Epithelial cell of esophagus (primary cell): ENCODE results near the gene CRNKL1.

Experiments used
- DNase-seq: peaks from one replicate; pipeline ENCODE4 v3.0.0; 2010; ENCODE audit warnings: low read depth
- H3K4me3 ChIP-seq: 2 replicates; pipeline ENCODE4 v1.5.1; 2011; ENCODE audit warnings: mild to moderate bottlenecking, low read length, control low read depth
- TF ChIP-seq, protein P1 (sequence below): IDR thresholded peaks from 2 replicates; pipeline ENCODE4 v1.5.1; 2011; ENCODE audit warnings: low read depth, mild to moderate bottlenecking, low read length, control low read depth, inconsistent platforms; ENCODE audit not compliant: insufficient read depth; ENCODE audit errors: missing control alignments

The CRNKL1 gene

DNA sequence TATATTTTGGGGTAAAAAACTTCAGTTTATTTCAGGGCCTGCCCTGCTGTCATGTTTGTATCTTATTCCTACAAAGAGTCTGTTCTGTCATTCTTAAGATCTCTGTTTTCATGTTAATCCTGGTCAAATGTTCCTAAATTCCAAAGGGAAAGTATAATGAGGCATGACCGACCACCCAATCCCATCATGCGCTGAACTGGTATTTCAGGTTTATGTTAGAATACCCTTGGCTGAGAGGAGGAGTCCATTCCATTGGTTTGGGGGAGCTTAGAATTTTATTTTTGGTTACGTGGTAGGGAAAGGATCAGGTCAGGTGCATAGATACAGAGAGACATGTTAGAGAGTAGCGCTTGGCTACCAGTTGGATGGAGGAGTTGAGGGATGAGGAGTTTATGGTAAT is 25.8 kb upstream of the CRNKL1 start:
- H3K4me3 ChIP-seq: no peak overlapping the region
- TF ChIP-seq, protein P1, sequence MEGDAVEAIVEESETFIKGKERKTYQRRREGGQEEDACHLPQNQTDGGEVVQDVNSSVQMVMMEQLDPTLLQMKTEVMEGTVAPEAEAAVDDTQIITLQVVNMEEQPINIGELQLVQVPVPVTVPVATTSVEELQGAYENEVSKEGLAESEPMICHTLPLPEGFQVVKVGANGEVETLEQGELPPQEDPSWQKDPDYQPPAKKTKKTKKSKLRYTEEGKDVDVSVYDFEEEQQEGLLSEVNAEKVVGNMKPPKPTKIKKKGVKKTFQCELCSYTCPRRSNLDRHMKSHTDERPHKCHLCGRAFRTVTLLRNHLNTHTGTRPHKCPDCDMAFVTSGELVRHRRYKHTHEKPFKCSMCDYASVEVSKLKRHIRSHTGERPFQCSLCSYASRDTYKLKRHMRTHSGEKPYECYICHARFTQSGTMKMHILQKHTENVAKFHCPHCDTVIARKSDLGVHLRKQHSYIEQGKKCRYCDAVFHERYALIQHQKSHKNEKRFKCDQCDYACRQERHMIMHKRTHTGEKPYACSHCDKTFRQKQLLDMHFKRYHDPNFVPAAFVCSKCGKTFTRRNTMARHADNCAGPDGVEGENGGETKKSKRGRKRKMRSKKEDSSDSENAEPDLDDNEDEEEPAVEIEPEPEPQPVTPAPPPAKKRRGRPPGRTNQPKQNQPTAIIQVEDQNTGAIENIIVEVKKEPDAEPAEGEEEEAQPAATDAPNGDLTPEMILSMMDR: no peak
- DNase-seq: no peak

DNA sequence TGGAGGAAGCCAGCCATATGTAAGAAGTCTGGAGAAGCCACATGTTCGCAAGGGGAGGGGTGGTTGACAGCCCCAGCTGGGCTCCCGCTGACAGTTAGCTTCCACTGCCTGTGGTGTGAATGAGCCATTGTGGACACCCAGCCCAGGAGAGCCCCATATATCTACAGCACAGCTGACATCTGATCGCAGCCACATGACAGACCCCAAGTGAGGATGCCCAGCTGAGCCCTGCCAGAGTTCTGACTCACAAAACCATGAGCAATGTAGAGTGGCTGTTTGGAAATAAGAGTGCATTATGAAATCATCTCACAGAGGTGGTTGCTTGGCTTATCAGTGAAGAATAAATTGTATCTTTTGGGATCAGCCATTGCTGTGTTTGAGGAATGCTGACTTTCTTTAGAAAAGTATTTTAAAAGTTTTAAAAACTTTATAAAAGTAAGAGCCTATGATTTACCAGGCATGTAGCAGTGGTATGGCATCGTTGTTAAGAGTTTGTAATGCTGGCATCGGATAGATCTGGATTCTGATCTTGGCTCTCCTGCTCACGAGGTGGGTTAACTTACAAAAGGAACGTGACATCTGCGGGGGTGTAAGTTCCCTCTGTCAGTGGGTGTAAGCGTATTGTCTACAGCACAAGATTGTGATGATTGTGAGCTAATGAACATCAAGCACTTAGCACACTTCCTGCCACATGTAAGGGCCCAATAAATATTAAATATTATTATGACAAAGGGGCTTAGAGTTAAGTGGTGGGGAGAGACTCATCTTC is 24.2 kb upstream of the CRNKL1 start:
- TF ChIP-seq, protein P1: no peak
- H3K4me3 ChIP-seq: no peak overlapping the region
- DNase-seq: peak; percentile 71

DNA sequence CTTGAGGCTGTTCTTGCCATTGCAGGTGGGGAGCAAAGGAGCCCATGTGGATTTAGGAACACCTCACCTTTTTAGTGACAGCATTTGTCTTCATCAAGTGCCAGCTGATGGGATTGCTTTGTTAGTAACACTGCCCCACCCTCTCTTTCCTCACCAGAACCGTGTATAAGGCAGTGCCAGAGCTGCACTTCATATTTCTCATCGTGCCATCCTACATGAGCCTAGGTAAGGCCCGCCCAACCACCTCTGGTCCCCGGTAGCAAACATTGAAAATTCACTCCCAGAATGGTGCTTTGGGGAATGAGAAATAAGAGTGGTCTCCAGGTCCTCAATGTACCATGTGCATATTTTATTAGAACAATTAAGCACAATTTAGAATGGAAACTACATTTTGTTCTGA is 22.8 kb upstream of the CRNKL1 start:
- TF ChIP-seq, protein P1: no peak
- DNase-seq: no peak
- H3K4me3 ChIP-seq: no peak overlapping the region

DNA sequence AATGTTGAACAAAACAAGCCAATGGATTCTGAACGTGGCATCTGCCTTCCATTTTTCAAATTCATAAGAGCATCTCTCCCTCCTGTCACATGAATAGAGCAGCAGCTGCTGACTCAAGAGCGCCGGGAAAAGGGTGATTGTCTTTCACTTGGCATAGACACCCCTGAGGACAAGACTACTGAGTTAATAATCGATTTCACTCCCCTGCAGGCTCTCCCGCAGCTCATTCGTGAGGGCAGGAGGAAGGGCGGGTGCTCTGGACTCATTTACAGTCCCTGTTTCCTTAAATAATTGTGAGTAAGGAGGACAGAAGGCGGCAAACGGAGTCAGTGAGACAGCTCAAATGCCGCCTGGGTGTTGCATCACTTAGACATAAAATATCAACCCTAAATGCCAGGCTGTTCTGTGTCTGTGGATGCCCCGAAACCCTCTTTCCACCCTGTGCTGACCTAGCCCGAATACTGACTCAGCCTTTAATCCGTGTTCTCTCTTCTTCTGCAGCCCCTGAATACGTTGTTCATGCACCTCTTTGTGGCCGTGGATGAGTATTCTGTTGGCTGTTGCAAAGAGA is 21.6 kb upstream of the CRNKL1 start:
- no peak for DNase-seq
- TF ChIP-seq, protein P1: no peak
- H3K4me3 ChIP-seq: no peak overlapping the region

DNA sequence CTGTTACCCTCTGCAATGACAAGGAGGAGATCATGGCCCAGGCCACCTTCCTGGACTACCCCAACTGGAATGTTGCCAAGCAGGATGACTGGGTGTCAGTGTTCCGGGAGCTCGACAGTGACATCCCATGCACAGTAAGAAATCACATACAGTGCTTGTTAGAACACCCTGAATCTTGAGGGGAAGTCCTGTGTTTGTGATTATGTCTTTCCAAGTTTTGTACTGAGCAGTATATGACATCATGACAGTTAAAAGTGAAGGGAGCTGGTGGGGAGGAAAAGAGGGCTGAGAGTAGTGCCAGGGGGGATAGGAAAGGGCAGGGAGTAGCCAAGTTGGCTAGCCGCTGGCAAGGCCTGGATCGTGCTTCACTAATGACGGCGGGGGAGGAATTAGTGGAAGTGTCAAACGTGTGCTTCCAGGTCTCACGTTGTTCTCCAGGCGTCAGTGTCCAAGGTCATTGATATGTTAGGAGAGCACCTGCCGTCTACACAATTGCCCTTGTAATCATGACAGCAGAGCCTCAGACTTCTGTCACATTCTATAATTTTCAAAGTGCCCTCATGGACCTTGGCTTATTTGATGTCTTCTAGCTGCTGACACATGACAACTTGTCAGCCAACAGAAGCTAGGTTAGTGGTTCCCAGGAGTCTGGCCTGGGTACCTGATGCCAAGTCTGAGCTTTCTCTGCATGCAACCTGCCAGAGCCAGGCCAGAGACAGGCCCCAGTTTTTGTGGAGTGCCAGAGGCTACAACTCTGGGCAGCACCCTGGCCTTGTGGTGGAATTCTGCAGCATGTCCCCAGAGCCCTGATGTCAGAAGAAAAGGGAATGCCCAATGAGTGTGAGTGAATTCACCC is 18.8 kb upstream of the CRNKL1 start:
- TF ChIP-seq, protein P1: no peak
- DNase-seq: no peak
- H3K4me3 ChIP-seq: no peak overlapping the region

DNA sequence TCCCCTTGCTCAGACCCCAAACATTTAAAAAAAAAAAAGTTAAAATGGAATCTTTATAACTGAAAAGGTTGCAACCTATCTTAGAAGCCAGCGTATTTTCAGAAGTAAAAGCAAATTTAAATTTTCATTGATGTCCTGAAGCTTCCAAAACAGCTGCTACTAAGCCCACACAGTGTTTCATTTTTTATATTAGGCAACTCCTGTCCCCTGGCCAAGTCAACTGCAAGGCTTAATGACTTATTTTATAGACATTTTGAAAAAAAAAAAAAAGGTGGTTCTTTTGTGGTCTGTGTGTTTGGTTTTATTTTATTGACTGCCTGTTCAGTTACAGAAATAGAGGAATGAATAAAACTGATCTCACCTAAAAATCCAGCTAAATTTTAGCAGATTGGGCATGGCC is 13.1 kb upstream of the CRNKL1 start:
- no peak overlapping the region for H3K4me3 ChIP-seq
- no peak for DNase-seq
- TF ChIP-seq, protein P1: no peak
